IMR-90 (cell line): ENCODE results near the gene LDLRAD4. TPM values are rescaled to one million over a fixed set of nuclear protein-coding genes. Genes with fewer than 3 reads are reported as not detected.

Experiments
- ATAC-seq: fragments of 200-7000 bp; cut with Tn5 transposase; 2 replicates; pipeline ENCODE4 v1.9.1; 2020; ENCODE audit warnings: low read depth, mild to moderate bottlenecking, moderate library complexity
- BruUV-seq: library from RNA; stranded (reverse); fragments of 400-500 nt; replicated peaks from 2 replicates; lab custom pipeline; 2021; lab: Mats Ljungman, UMichigan
- CTCF ChIA-PET: fragments of 300-600 bp; formaldehyde crosslinking; extraction: SDS; loops from one replicate; lab custom pipeline; 2021; ENCODE audit warnings: antibody characterized with exemption; lab: Yijun Ruan, JAX
- POLR2A ChIA-PET: fragments of 300-600 bp; sonication (Branson Sonifier 250); formaldehyde crosslinking; loops from one replicate; lab custom pipeline; 2022; ENCODE audit warnings: antibody characterized with exemption; ENCODE audit not compliant: unreplicated experiment; lab: Charles Lee
- DNase-seq: peaks from one replicate; pipeline ENCODE4 v3.0.0; 2013
- H2AFZ ChIP-seq: replicated peaks from 2 replicates; pipeline ENCODE3; 2013; ENCODE audit warnings: low read length, mild to moderate bottlenecking; ENCODE audit not compliant: poor library complexity
- H2AK5ac ChIP-seq: 2 replicates; pipeline ENCODE4 v1.6.1; 2013; ENCODE audit warnings: low read depth, low read length, inconsistent platforms
- H2AK9ac ChIP-seq: replicated peaks from 2 replicates; pipeline ENCODE3; 2013; ENCODE audit warnings: mild to moderate bottlenecking, low read depth, low read length, moderate library complexity; ENCODE audit not compliant: poor library complexity
- H2BK120ac ChIP-seq: 2 replicates; pipeline ENCODE4 v1.6.1; 2013; ENCODE audit warnings: low read depth, low read length, inconsistent platforms
- H2BK15ac ChIP-seq: 3 replicates; pipeline ENCODE4 v1.6.1; 2013; ENCODE audit warnings: low read depth, low read length, inconsistent platforms
- H2BK20ac ChIP-seq: 2 replicates; pipeline ENCODE4 v1.6.1; 2013; ENCODE audit warnings: low read depth, mild to moderate bottlenecking, inconsistent platforms, low read length, moderate library complexity
- H2BK5ac ChIP-seq: 2 replicates; pipeline ENCODE4 v1.6.1; 2013; ENCODE audit warnings: mild to moderate bottlenecking, low read depth, low read length, inconsistent platforms; ENCODE audit not compliant: poor library complexity, severe bottlenecking
- H3K14ac ChIP-seq: replicated peaks from 2 replicates; pipeline ENCODE4 v1.6.1; 2013; ENCODE audit warnings: low read depth, low read length, inconsistent platforms
- H3K18ac ChIP-seq: 2 replicates; pipeline ENCODE4 v1.6.1; 2013; ENCODE audit warnings: low read depth, low read length, control low read depth
- H3K23ac ChIP-seq: 2 replicates; pipeline ENCODE4 v1.6.1; 2013; ENCODE audit warnings: low read depth, low read length, inconsistent platforms
- H3K27ac ChIP-seq: 2 replicates; pipeline ENCODE4 v1.5.1; 2013; ENCODE audit warnings: mild to moderate bottlenecking, control low read depth, low read length; ENCODE audit not compliant: insufficient read depth
- H3K27me3 ChIP-seq: 2 replicates; pipeline ENCODE4 v1.6.1; 2013; ENCODE audit warnings: low read length; ENCODE audit not compliant: control insufficient read depth, insufficient read depth
- H3K36me3 ChIP-seq: 2 replicates; pipeline ENCODE4 v1.6.1; 2013; ENCODE audit warnings: low read length, mixed read lengths; ENCODE audit not compliant: control insufficient read depth, insufficient read depth
- H3K4ac ChIP-seq: 2 replicates; pipeline ENCODE4 v1.6.1; 2013; ENCODE audit warnings: low read depth, low read length, inconsistent platforms
- H3K4me1 ChIP-seq: 2 replicates; pipeline ENCODE4 v1.6.1; 2013; ENCODE audit warnings: low read length, mixed read lengths; ENCODE audit not compliant: control insufficient read depth, insufficient read depth
- H3K4me2 ChIP-seq: 2 replicates; pipeline ENCODE4 v1.6.1; 2013; ENCODE audit warnings: low read depth, mild to moderate bottlenecking, control low read depth, low read length, moderate library complexity
- H3K4me3 ChIP-seq: 2 replicates; pipeline ENCODE4 v1.5.1; 2013; ENCODE audit warnings: low read depth, mild to moderate bottlenecking, control low read depth, low read length, moderate library complexity; ENCODE audit not compliant: insufficient read depth
- H3K56ac ChIP-seq: 2 replicates; pipeline ENCODE4 v1.6.1; 2013; ENCODE audit warnings: low read length, inconsistent platforms; ENCODE audit not compliant: insufficient read depth; ENCODE audit errors: extremely low read depth
- H3K79me1 ChIP-seq, 2 experiments: 2 replicates each; pipeline ENCODE4 v1.6.1; 2013; ENCODE audit warnings: low read length in 2 of 2, inconsistent platforms in 1 of 2, low read depth in 1 of 2
- H3K9ac ChIP-seq: 2 replicates; pipeline ENCODE4 v1.6.1; 2013; ENCODE audit warnings: low read depth, low read length, control low read depth
- H3K9me1 ChIP-seq: 2 replicates; pipeline ENCODE4 v1.6.1; 2013; ENCODE audit warnings: low read length, inconsistent platforms; ENCODE audit not compliant: insufficient read depth
- H3K9me3 ChIP-seq: 2 replicates; pipeline ENCODE4 v1.6.1; 2013; ENCODE audit warnings: low read length; ENCODE audit not compliant: control insufficient read depth, insufficient read depth
- H4K20me1 ChIP-seq: 2 replicates; pipeline ENCODE4 v1.6.1; 2013; ENCODE audit warnings: low read length, inconsistent platforms; ENCODE audit not compliant: insufficient read depth
- H4K5ac ChIP-seq: 2 replicates; pipeline ENCODE4 v1.6.1; 2013; ENCODE audit warnings: mild to moderate bottlenecking, low read depth, low read length, control low read depth
- H4K8ac ChIP-seq, 2 experiments: 2 replicates each; pipeline ENCODE4 v1.6.1; 2013; ENCODE audit warnings: low read depth in 2 of 2, low read length in 2 of 2, control low read depth in 1 of 2, inconsistent platforms in 1 of 2
- H4K91ac ChIP-seq: 2 replicates; pipeline ENCODE4 v1.6.1; 2013; ENCODE audit warnings: low read depth, low read length, inconsistent platforms; ENCODE audit not compliant: insufficient read depth
- FOS ChIP-seq: fragments of 150-350 bp; IDR thresholded peaks from 2 replicates; pipeline ENCODE4 v1.6.1; 2016; ENCODE audit warnings: low read depth, low read length
- whole genome bisulfite sequencing, 2 experiments: methylation state at CpG; one replicate each; pipeline versions ENCODE4 v1.1.5 to v1.1.7; 2013; ENCODE audit warnings: missing lambda C conversion rate in 2 of 2; ENCODE audit not compliant: insufficient read length in 1 of 2; ENCODE audit errors: extremely low coverage in 2 of 2; 5-methylcytosine and 5-hydroxymethylcytosine counted together
- dilution Hi-C: fragments of 300-500 bp; cut with HindIII; formaldehyde crosslinking; loops from one replicate; pipeline ENCODE4 v1.14.3; 2018; ENCODE audit warnings: low sequenced_read_pairs; ENCODE audit not compliant: unreplicated experiment
- in situ Hi-C: fragments of 300-500 bp; cut with MboI; formaldehyde crosslinking; loops from 3 replicates; pipeline ENCODE4 v1.14.3; 2019; ENCODE audit warnings: low sequenced_read_pairs, inconsistent platforms, mixed read lengths
- intact Hi-C: fragments of 100-400 bp; cut with micrococcal nuclease; formaldehyde crosslinking; loops from 2 replicates; pipeline ENCODE4 v1.10.0; 2022
- polyA plus RNA-seq, 3 experiments: library from polyadenylated mRNA; depleted of rRNA; stranded (reverse); fragments of >200 nt; gene quantifications; 2 replicates each; pipeline ENCODE4 v1.2.3, GENCODE V29; 2012; ENCODE audit warnings: low replicate concordance in 1 of 3
- total RNA-seq: library from RNA; depleted of rRNA; stranded (reverse); fragments of >200 nt; gene quantifications from 2 replicates; pipeline ENCODE4 v1.2.3, GENCODE V29; 2012

Gene LDLRAD4
- total and polyA plus RNA-seq, 2 of the 4 experiments (the other 2 are of a cell fraction) = not detected

GRCh38 chr18:13621446-13621849 is 402.9 kb downstream of the LDLRAD4 start:
- H2BK20ac ChIP-seq = no peak overlapping the region
- no peak overlapping the region for H4K8ac ChIP-seq
- no peak overlapping the region for H3K4me2 ChIP-seq
- no peaks in the 10 kb centered on the region for H3K4me1 ChIP-seq
- no peak overlapping the region for H3K4me3 ChIP-seq
- H4K20me1 ChIP-seq = no peaks in the 10 kb centered on the region
- no peak for DNase-seq
- in situ Hi-C loops (no loop called here), intact Hi-C loops (no loop called here), dilution Hi-C loops (no loop called here)
- H3K9me1 ChIP-seq = no peaks in the 10 kb centered on the region
- H2AFZ ChIP-seq = no peak overlapping the region
- no peak overlapping the region for H2BK15ac ChIP-seq
- no peak overlapping the region for H2BK5ac ChIP-seq
- ChIA-PET POLR2A (interaction anchor here (0.6 kb wide), 1 partner anchor 30 kb away, joined by 3 read pairs; no protein-coding TSS in a partner anchor), CTCF (no interaction called here)
- H3K27ac ChIP-seq = no peak overlapping the region
- no peak overlapping the region for H4K5ac ChIP-seq
- peaks cover 14% of the 10 kb centered on the region for H3K27me3 ChIP-seq
- no peak overlapping the region for H3K56ac ChIP-seq
- TF ChIP-seq FOS = no peak
- H2AK5ac ChIP-seq = no peak overlapping the region
- no peaks in the 10 kb centered on the region for H3K36me3 ChIP-seq
- H2BK120ac ChIP-seq = no peak overlapping the region
- no peak overlapping the region for H3K9ac ChIP-seq
- H2AK9ac ChIP-seq = no peak overlapping the region
- no peak overlapping the region for H3K14ac ChIP-seq
- no peak overlapping the region for H3K23ac ChIP-seq
- no peak overlapping the region for H3K4ac ChIP-seq
- no peak overlapping the region for H3K18ac ChIP-seq
- H4K91ac ChIP-seq = no peak overlapping the region
- no TSS peak for BruUV-seq
- 92% methylated on average over 8 of the region's 23 CpGs; no CpG with 5 or more reads in 1 of the 2 experiments for WGBS, 2 experiments
- no peak for ATAC-seq
- H3K79me1 ChIP-seq = no peaks in the 10 kb centered on the region
- H3K9me3 ChIP-seq = no peaks in the 10 kb centered on the region
